ENCODE measurements around the gene ASTN2.

DNA sequence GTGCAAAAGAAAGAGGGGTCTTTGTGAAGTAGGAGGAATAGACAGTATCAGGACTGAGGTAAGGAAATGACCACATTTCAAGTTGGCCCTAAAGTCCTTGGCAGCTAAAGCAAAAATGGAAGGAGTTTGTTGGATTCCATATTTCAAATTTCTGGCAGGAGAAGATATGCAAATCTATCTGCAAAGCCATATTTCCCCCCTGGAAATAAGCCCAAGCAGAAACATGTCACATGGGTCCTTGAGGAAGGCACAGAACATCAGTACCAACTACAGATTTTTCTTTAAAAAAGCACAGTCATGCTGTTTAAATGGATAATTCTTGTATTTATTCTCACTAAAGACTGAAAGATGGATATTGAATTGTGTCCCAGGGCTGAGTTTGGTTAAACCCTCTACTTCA, 404.8 kb downstream of the ASTN2 start:
- TF ChIP-seq, protein P1, sequence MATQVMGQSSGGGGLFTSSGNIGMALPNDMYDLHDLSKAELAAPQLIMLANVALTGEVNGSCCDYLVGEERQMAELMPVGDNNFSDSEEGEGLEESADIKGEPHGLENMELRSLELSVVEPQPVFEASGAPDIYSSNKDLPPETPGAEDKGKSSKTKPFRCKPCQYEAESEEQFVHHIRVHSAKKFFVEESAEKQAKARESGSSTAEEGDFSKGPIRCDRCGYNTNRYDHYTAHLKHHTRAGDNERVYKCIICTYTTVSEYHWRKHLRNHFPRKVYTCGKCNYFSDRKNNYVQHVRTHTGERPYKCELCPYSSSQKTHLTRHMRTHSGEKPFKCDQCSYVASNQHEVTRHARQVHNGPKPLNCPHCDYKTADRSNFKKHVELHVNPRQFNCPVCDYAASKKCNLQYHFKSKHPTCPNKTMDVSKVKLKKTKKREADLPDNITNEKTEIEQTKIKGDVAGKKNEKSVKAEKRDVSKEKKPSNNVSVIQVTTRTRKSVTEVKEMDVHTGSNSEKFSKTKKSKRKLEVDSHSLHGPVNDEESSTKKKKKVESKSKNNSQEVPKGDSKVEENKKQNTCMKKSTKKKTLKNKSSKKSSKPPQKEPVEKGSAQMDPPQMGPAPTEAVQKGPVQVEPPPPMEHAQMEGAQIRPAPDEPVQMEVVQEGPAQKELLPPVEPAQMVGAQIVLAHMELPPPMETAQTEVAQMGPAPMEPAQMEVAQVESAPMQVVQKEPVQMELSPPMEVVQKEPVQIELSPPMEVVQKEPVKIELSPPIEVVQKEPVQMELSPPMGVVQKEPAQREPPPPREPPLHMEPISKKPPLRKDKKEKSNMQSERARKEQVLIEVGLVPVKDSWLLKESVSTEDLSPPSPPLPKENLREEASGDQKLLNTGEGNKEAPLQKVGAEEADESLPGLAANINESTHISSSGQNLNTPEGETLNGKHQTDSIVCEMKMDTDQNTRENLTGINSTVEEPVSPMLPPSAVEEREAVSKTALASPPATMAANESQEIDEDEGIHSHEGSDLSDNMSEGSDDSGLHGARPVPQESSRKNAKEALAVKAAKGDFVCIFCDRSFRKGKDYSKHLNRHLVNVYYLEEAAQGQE (IDR thresholded peaks at IDR 0.05; ENCODE audit: insufficient read depth in 1 of 2, low read depth in 2 of 2, low read length in 2 of 2), result no peak
- TF ChIP-seq FOXP2 (optimal IDR thresholded peaks at IDR 0.05; ENCODE audit: borderline replicate concordance, extremely low read depth, extremely low read length, insufficient read depth), result no peak
- no peak for TF ChIP-seq POLR2AphosphoS5 (IDR thresholded peaks at IDR 0.05; ENCODE audit: low read depth, low read length)
- no peak for TF ChIP-seq SIN3A (IDR thresholded peaks at IDR 0.05; ENCODE audit: borderline replicate concordance, insufficient read depth, low read length)

All from PFSK-1 (cell line).